Neural cell (in vitro differentiated cells): ENCODE data around the gene CACNA1E. TPM values are rescaled to one million over a fixed set of nuclear protein-coding genes. Genes with fewer than 3 reads are reported as not detected.

Experiments used
- H2AFZ ChIP-seq: fragments of 200-600, 300-800 bp; sonication (generic), shearing (Covaris generic); 2 replicates; pipeline ENCODE4 v1.6.0; 2014; ENCODE audit warnings: low read depth, mild to moderate bottlenecking, antibody characterized with exemption, low read length, moderate library complexity
- H3F3A ChIP-seq: fragments of 200-600 bp; shearing (Covaris generic); 2 replicates; pipeline ENCODE4 v1.6.1; 2016; ENCODE audit warnings: mild to moderate bottlenecking, moderate library complexity, mixed read lengths, antibody characterized with exemption, low read length; ENCODE audit not compliant: insufficient read depth, poor library complexity, severe bottlenecking
- H3K27ac ChIP-seq: fragments of 200-600, 300-800 bp; sonication (generic), shearing (Covaris generic); 2 replicates; pipeline ENCODE4 v1.5.1; 2014; ENCODE audit warnings: mild to moderate bottlenecking, low read length, moderate library complexity
- H3K27me3 ChIP-seq: fragments of 300-800, 200-600 bp; sonication (generic), shearing (Covaris generic); 2 replicates; pipeline ENCODE4 v1.6.0; 2014; ENCODE audit warnings: mild to moderate bottlenecking, low read depth, low read length, moderate library complexity; ENCODE audit not compliant: insufficient read depth
- H3K36me3 ChIP-seq: fragments of 300-800, 200-600 bp; sonication (generic), shearing (Covaris generic); 2 replicates; pipeline ENCODE4 v1.5.1; 2014; ENCODE audit warnings: mild to moderate bottlenecking, antibody characterized with exemption, low read length, moderate library complexity; ENCODE audit not compliant: insufficient read depth
- H3K4me2 ChIP-seq: fragments of 300-800, 200-600 bp; sonication (generic), shearing (Covaris generic); 2 replicates; pipeline ENCODE4 v1.6.0; 2014; ENCODE audit warnings: mild to moderate bottlenecking, low read length
- H3K4me3 ChIP-seq: fragments of 300-800, 200-600 bp; sonication (generic), shearing (Covaris generic); 2 replicates; pipeline ENCODE4 v1.5.1; 2014; ENCODE audit warnings: mild to moderate bottlenecking, low read length, moderate library complexity
- H3K79me2 ChIP-seq: fragments of 200-600 bp; shearing (Covaris generic); replicated peaks from 2 replicates; pipeline ENCODE4 v1.6.0; 2014; ENCODE audit warnings: mild to moderate bottlenecking, low read length, moderate library complexity; ENCODE audit not compliant: insufficient read depth
- H3K9ac ChIP-seq: fragments of 300-800, 200-600 bp; sonication (generic), shearing (Covaris generic); 2 replicates; pipeline ENCODE4 v1.6.1; 2016; ENCODE audit warnings: mild to moderate bottlenecking, low read length, mixed read lengths
- H3K9me2 ChIP-seq: fragments of 200-600 bp; shearing (Covaris generic); 2 replicates; pipeline ENCODE4 v1.6.1; 2016; ENCODE audit warnings: mild to moderate bottlenecking, low read length, mixed read lengths; ENCODE audit not compliant: insufficient read depth
- H3K9me3 ChIP-seq: fragments of 200-600, 300-800 bp; sonication (generic), shearing (Covaris generic); 2 replicates; pipeline ENCODE4 v1.6.1; 2016; ENCODE audit warnings: mild to moderate bottlenecking, mixed run types, low read length, moderate library complexity, mixed read lengths
- H4K20me1 ChIP-seq: fragments of 200-600 bp; shearing (Covaris generic); 2 replicates; pipeline ENCODE4 v1.6.1; 2016; ENCODE audit warnings: mild to moderate bottlenecking, mixed run types; ENCODE audit not compliant: insufficient read depth
- EP300 ChIP-seq: fragments of 450-650 bp; conservative IDR thresholded peaks from 2 replicates; pipeline ENCODE4 v1.6.1; 2014; ENCODE audit warnings: antibody characterized with exemption, mild to moderate bottlenecking, moderate library complexity; ENCODE audit not compliant: poor library complexity, severe bottlenecking
- EZH2 ChIP-seq: fragments of 200-600, 300-800 bp; shearing (Covaris generic), sonication (generic); IDR thresholded peaks from 2 replicates; pipeline ENCODE4 v1.6.1; 2014; ENCODE audit warnings: antibody characterized with exemption, low read length, borderline replicate concordance, mild to moderate bottlenecking; ENCODE audit not compliant: insufficient read depth, poor library complexity, severe bottlenecking
- MXI1 ChIP-seq: fragments of 450-650 bp; conservative IDR thresholded peaks from 2 replicates; pipeline ENCODE4 v1.6.1; 2014; ENCODE audit warnings: antibody characterized with exemption, mild to moderate bottlenecking; ENCODE audit not compliant: poor library complexity, severe bottlenecking
- POLR2AphosphoS5 ChIP-seq: IDR thresholded peaks from 2 replicates; pipeline ENCODE4 v1.6.1; 2012
- RAD21 ChIP-seq: fragments of 450-650 bp; conservative IDR thresholded peaks from 2 replicates; pipeline ENCODE4 v1.6.1; 2014; ENCODE audit warnings: antibody characterized with exemption, mild to moderate bottlenecking, moderate library complexity
- SMC3 ChIP-seq: fragments of 450-650 bp; conservative IDR thresholded peaks from 2 replicates; pipeline ENCODE4 v1.6.1; 2014; ENCODE audit warnings: antibody characterized with exemption, mild to moderate bottlenecking, moderate library complexity; ENCODE audit not compliant: poor library complexity
- TAF1 ChIP-seq: IDR thresholded peaks from 2 replicates; pipeline ENCODE4 v1.6.1; 2012; ENCODE audit warnings: low read depth
- polyA plus RNA-seq: library from polyadenylated mRNA; depleted of rRNA; stranded (reverse); fragments of >200 nt; gene quantifications from 2 replicates; pipeline ENCODE4 v1.2.3, GENCODE V29; 2014
- TF ChIP-seq, protein P1 (sequence below): fragments of 450-650 bp; IDR thresholded peaks from 2 replicates; pipeline ENCODE4 v1.5.1; 2014; ENCODE audit warnings: antibody characterized with exemption, mild to moderate bottlenecking, moderate library complexity; ENCODE audit not compliant: poor library complexity, severe bottlenecking
- TF ChIP-seq, protein P2 (sequence below): IDR thresholded peaks from 2 replicates; pipeline ENCODE4 v1.6.1; 2012; ENCODE audit warnings: borderline replicate concordance

CACNA1E gene
- polyA plus RNA-seq, 1 donor from 2014 or later: 29.5 TPM

DNA sequence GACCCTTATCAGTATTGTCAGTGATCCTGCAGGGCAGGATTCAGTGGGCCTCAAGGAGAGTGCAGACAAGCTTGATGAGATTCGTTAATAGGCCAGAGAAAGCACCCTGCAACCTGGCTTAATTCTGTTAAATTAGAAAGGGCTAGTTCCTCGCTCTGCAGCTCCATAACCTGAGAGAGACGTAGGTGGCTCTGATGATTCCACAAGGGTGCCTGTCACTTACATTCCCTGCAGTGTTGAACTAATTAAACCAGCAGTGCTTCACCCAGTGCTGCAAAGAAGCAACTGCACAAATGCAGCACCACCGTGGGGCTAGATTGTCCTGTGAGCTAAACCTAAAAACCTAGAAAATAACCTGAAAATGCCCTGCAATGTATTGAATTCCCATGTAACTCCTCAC is 270.8 kb downstream of the CACNA1E start:
- Histone ChIP-seq H3K27ac (no peak overlapping the region), H3K9ac (no peak overlapping the region), H4K20me1 (no peaks in the 10 kb centered on the region), H3K4me2 (no peak overlapping the region), H2AFZ (no peak overlapping the region), H3K27me3 (peaks cover 15% of the 10 kb centered on the region), H3K36me3 (peaks cover 12% of the 10 kb centered on the region), H3K9me3 (no peaks in the 10 kb centered on the region), H3F3A (no peaks in the 10 kb centered on the region), H3K4me3 (no peak overlapping the region), H3K79me2 (no peaks in the 10 kb centered on the region), H3K9me2 (no peaks in the 10 kb centered on the region)
- TF ChIP-seq POLR2AphosphoS5: no peak
- no peak for TF ChIP-seq EZH2
- no peak for TF ChIP-seq RAD21
- TF ChIP-seq, protein P1, sequence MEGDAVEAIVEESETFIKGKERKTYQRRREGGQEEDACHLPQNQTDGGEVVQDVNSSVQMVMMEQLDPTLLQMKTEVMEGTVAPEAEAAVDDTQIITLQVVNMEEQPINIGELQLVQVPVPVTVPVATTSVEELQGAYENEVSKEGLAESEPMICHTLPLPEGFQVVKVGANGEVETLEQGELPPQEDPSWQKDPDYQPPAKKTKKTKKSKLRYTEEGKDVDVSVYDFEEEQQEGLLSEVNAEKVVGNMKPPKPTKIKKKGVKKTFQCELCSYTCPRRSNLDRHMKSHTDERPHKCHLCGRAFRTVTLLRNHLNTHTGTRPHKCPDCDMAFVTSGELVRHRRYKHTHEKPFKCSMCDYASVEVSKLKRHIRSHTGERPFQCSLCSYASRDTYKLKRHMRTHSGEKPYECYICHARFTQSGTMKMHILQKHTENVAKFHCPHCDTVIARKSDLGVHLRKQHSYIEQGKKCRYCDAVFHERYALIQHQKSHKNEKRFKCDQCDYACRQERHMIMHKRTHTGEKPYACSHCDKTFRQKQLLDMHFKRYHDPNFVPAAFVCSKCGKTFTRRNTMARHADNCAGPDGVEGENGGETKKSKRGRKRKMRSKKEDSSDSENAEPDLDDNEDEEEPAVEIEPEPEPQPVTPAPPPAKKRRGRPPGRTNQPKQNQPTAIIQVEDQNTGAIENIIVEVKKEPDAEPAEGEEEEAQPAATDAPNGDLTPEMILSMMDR: no peak
- TF ChIP-seq EP300: no peak
- TF ChIP-seq TAF1: no peak
- TF ChIP-seq SMC3: no peak

DNA sequence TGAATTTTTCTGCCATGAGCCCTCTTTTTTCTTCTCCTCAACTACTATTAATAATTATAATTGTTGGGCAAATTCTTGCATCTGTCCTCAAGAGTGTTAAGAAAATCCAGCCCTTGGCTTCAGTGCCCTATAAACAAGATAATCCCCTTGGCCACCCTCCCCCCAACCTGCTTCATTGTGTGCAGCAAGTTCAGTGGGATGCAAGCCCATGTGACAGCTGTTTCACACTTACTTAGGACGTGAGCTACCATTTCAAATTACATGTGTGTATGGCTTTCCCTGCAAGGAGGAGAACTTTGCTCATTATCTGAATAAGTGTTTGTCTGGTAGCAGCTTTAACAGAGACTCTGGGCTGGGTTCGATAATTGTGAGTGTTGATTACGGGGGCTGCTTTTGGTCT is 276.2 kb downstream of the CACNA1E start:
- no peak overlapping the region for H3K9ac ChIP-seq
- H3K36me3 ChIP-seq: peaks cover 14% of the 10 kb centered on the region
- H3K4me3 ChIP-seq: no peak overlapping the region
- H4K20me1 ChIP-seq: no peaks in the 10 kb centered on the region
- H3K79me2 ChIP-seq: no peaks in the 10 kb centered on the region
- H2AFZ ChIP-seq: no peak overlapping the region
- H3K4me2 ChIP-seq: no peak overlapping the region
- H3K9me2 ChIP-seq: no peaks in the 10 kb centered on the region
- no peaks in the 10 kb centered on the region for H3F3A ChIP-seq
- no peak for TF ChIP-seq EZH2
- TF ChIP-seq MXI1: no peak
- TF ChIP-seq RAD21: no peak
- TF ChIP-seq, protein P2, sequence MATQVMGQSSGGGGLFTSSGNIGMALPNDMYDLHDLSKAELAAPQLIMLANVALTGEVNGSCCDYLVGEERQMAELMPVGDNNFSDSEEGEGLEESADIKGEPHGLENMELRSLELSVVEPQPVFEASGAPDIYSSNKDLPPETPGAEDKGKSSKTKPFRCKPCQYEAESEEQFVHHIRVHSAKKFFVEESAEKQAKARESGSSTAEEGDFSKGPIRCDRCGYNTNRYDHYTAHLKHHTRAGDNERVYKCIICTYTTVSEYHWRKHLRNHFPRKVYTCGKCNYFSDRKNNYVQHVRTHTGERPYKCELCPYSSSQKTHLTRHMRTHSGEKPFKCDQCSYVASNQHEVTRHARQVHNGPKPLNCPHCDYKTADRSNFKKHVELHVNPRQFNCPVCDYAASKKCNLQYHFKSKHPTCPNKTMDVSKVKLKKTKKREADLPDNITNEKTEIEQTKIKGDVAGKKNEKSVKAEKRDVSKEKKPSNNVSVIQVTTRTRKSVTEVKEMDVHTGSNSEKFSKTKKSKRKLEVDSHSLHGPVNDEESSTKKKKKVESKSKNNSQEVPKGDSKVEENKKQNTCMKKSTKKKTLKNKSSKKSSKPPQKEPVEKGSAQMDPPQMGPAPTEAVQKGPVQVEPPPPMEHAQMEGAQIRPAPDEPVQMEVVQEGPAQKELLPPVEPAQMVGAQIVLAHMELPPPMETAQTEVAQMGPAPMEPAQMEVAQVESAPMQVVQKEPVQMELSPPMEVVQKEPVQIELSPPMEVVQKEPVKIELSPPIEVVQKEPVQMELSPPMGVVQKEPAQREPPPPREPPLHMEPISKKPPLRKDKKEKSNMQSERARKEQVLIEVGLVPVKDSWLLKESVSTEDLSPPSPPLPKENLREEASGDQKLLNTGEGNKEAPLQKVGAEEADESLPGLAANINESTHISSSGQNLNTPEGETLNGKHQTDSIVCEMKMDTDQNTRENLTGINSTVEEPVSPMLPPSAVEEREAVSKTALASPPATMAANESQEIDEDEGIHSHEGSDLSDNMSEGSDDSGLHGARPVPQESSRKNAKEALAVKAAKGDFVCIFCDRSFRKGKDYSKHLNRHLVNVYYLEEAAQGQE: no peak
- TF ChIP-seq SMC3: no peak
- TF ChIP-seq, protein P1: no peak
- TF ChIP-seq POLR2AphosphoS5: no peak
- H3K27ac ChIP-seq: no peak overlapping the region
- no peaks in the 10 kb centered on the region for H3K9me3 ChIP-seq
- peaks cover 16% of the 10 kb centered on the region for H3K27me3 ChIP-seq
